ENCODE data around the gene ZNF488. TPM values are rescaled to one million over a fixed set of nuclear protein-coding genes. Genes with fewer than 3 reads are reported as not detected.

The ZNF488 gene
- total RNA-seq, 1 experiment from 2014 or later: 2.2 TPM

- DNase-seq: no peak
- H3K4me3 Mint-ChIP-seq (ENCODE audit: low read depth, unreplicated experiment): no peak overlapping the region
- no peaks in the 10 kb centered on the region for H3K9me3 Mint-ChIP-seq (ENCODE audit: low read depth, unreplicated experiment)
- CTCF ChIA-PET: no interaction called here
- no TSS peak for BruUV-seq (replicated peaks)
- TF ChIP-seq CTCF (IDR thresholded peaks at IDR 0.05; ENCODE audit: unreplicated experiment): no peak
- no peak overlapping the region for H3K27ac Mint-ChIP-seq (ENCODE audit: unreplicated experiment)
- H3K4me1 Mint-ChIP-seq (ENCODE audit: low read depth, unreplicated experiment): no peaks in the 10 kb centered on the region
- H3K36me3 Mint-ChIP-seq (ENCODE audit: insufficient read depth, unreplicated experiment): no peaks in the 10 kb centered on the region
- intact Hi-C loops (cut with micrococcal nuclease; ENCODE audit: unreplicated experiment): no loop called here
- H3K27me3 Mint-ChIP-seq (ENCODE audit: unreplicated experiment): peaks cover 25% of the 10 kb centered on the region
These were observed 57.7 kb downstream of the ZNF488 start for GRCh38 chr10:47326306-47326926.

GRCh38 chr10:47325303-47326291 lies 58.5 kb downstream of the ZNF488 start:
- Mint-ChIP-seq H3K9me3 (ENCODE audit: low read depth, unreplicated experiment) (no peaks in the 10 kb centered on the region), H3K27ac (ENCODE audit: unreplicated experiment) (no peak overlapping the region), H3K4me1 (ENCODE audit: low read depth, unreplicated experiment) (no peaks in the 10 kb centered on the region), H3K4me3 (ENCODE audit: low read depth, unreplicated experiment) (no peak overlapping the region), H3K27me3 (ENCODE audit: unreplicated experiment) (peaks cover 33% of the 10 kb centered on the region), H3K36me3 (ENCODE audit: insufficient read depth, unreplicated experiment) (no peaks in the 10 kb centered on the region)
- intact Hi-C loops (cut with micrococcal nuclease; ENCODE audit: unreplicated experiment): no loop called here
- no peak for TF ChIP-seq CTCF (IDR thresholded peaks at IDR 0.05; ENCODE audit: unreplicated experiment)
- CTCF ChIA-PET: no interaction called here
- BruUV-seq (replicated peaks): no TSS peak
- DNase-seq: no peak

GRCh38 chr10:47323636-47324296 lies 60.3 kb downstream of the ZNF488 start:
- Mint-ChIP-seq H3K27me3 (ENCODE audit: unreplicated experiment) (peaks cover 36% of the 10 kb centered on the region), H3K9me3 (ENCODE audit: low read depth, unreplicated experiment) (no peaks in the 10 kb centered on the region), H3K36me3 (ENCODE audit: insufficient read depth, unreplicated experiment) (no peaks in the 10 kb centered on the region), H3K27ac (ENCODE audit: unreplicated experiment) (no peak overlapping the region), H3K4me1 (ENCODE audit: low read depth, unreplicated experiment) (no peaks in the 10 kb centered on the region), H3K4me3 (ENCODE audit: low read depth, unreplicated experiment) (no peak overlapping the region)
- CTCF ChIA-PET: interaction anchor here (0.9 kb wide), 1 partner anchor 12 kb away, joined by 4 read pairs; no protein-coding TSS in a partner anchor
- no peak for TF ChIP-seq CTCF (IDR thresholded peaks at IDR 0.05; ENCODE audit: unreplicated experiment)
- intact Hi-C loops (cut with micrococcal nuclease; ENCODE audit: unreplicated experiment): no loop called here
- BruUV-seq (replicated peaks): no TSS peak
- DNase-seq: peak; percentile 15

GRCh38 chr10:47323087-47323486 lies 61.0 kb downstream of the ZNF488 start:
- no TSS peak for BruUV-seq (replicated peaks)
- H3K27ac Mint-ChIP-seq (ENCODE audit: unreplicated experiment): no peak overlapping the region
- CTCF ChIA-PET: interaction anchor here (0.9 kb wide), 1 partner anchor 11 kb away, joined by 3 read pairs; no protein-coding TSS in a partner anchor

More at GRCh38 chr10:47323087-47323486, 61.0 kb downstream of the ZNF488 start:
- H3K36me3 Mint-ChIP-seq (ENCODE audit: insufficient read depth, unreplicated experiment): no peaks in the 10 kb centered on the region
- DNase-seq: no peak
- H3K4me3 Mint-ChIP-seq (ENCODE audit: low read depth, unreplicated experiment): no peak overlapping the region
- H3K4me1 Mint-ChIP-seq (ENCODE audit: low read depth, unreplicated experiment): no peaks in the 10 kb centered on the region
- H3K9me3 Mint-ChIP-seq (ENCODE audit: low read depth, unreplicated experiment): no peaks in the 10 kb centered on the region
- TF ChIP-seq CTCF (IDR thresholded peaks at IDR 0.05; ENCODE audit: unreplicated experiment): no peak
- peaks cover 36% of the 10 kb centered on the region for H3K27me3 Mint-ChIP-seq (ENCODE audit: unreplicated experiment)
- intact Hi-C loops (cut with micrococcal nuclease; ENCODE audit: unreplicated experiment): no loop called here
